GM12878 (cell line): Measurements from ENCODE around the gene ATP5ME. TPM values are rescaled to one million over a fixed set of nuclear protein-coding genes. Genes with fewer than 3 reads are reported as not detected.

Experiments
- ASH2L ChIP-seq: fragments of 300-600, 200-600 bp; sonication (generic); IDR thresholded peaks from 2 replicates; pipeline ENCODE4 v1.6.1; 2017; ENCODE audit warnings: low read depth, mild to moderate bottlenecking, borderline replicate concordance
- CEBPZ ChIP-seq: fragments of 150-350 bp; IDR thresholded peaks from 2 replicates; pipeline ENCODE4 v1.6.1; 2016; ENCODE audit warnings: low read depth, low read length
- CHD2 ChIP-seq: IDR thresholded peaks from 2 replicates; pipeline ENCODE4 v1.6.1; 2011; ENCODE audit warnings: low read depth, low read length, improper control_type of control experiment, borderline replicate concordance
- DPF2 ChIP-seq: fragments of 450-650 bp; IDR thresholded peaks from 2 replicates; pipeline ENCODE4 v1.6.1; 2017; ENCODE audit warnings: mild to moderate bottlenecking
- E2F4 ChIP-seq: IDR thresholded peaks from 2 replicates; pipeline ENCODE4 v1.6.1; 2012; ENCODE audit warnings: low read depth, low read length, improper control_type of control experiment
- EZH2 ChIP-seq: IDR thresholded peaks from 2 replicates; pipeline ENCODE4 v1.6.1; 2012; ENCODE audit warnings: low read depth, mild to moderate bottlenecking, control low read depth, inconsistent platforms, low read length, borderline replicate concordance; ENCODE audit not compliant: control insufficient read depth
- FOXK2 ChIP-seq: fragments of 450-650 bp; IDR thresholded peaks from 2 replicates; pipeline ENCODE4 v1.6.1; 2017; ENCODE audit warnings: mild to moderate bottlenecking, moderate library complexity
- GATAD2B ChIP-seq: fragments of 450-650 bp; conservative IDR thresholded peaks from 2 replicates; pipeline ENCODE4 v1.6.1; 2017; ENCODE audit warnings: low read depth, mild to moderate bottlenecking, moderate library complexity
- HSF1 ChIP-seq: fragments of 150-350 bp; IDR thresholded peaks from 2 replicates; pipeline ENCODE4 v1.6.1; 2014; ENCODE audit warnings: mild to moderate bottlenecking, low read depth, low read length
- IKZF1 ChIP-seq: fragments of 450-650 bp; conservative IDR thresholded peaks from 2 replicates; pipeline ENCODE4 v1.6.1; 2017; ENCODE audit warnings: antibody characterized with exemption, mild to moderate bottlenecking
- IKZF2 ChIP-seq, 2 experiments: fragments of 450-650 bp; IDR thresholded peaks; 2 replicates each; pipeline ENCODE4 v1.6.1; 2017; ENCODE audit warnings: mild to moderate bottlenecking in 2 of 2, moderate library complexity in 2 of 2
- KAT2A ChIP-seq: conservative IDR thresholded peaks from 2 replicates; pipeline ENCODE4 v1.6.1; 2011; ENCODE audit warnings: low read depth, low read length; ENCODE audit not compliant: control insufficient read depth
- NFYA ChIP-seq: IDR thresholded peaks from 2 replicates; pipeline ENCODE4 v1.6.1; 2011; ENCODE audit warnings: low read depth, mild to moderate bottlenecking, low read length, improper control_type of control experiment, borderline replicate concordance
- NR2F1 ChIP-seq: fragments of 450-650 bp; conservative IDR thresholded peaks from 2 replicates; pipeline ENCODE4 v1.6.1; 2017; ENCODE audit warnings: mild to moderate bottlenecking
- POLR2A ChIP-seq: IDR thresholded peaks from 2 replicates; pipeline ENCODE4 v1.6.1; 2011; ENCODE audit warnings: low read depth, mild to moderate bottlenecking, low read length
- PRDM15 ChIP-seq: fragments of 450-650 bp; formaldehyde crosslinking; IDR thresholded peaks from 2 replicates; pipeline ENCODE4 v1.4.0; 2020; ENCODE audit warnings: mild to moderate bottlenecking, moderate library complexity
- SIX5 ChIP-seq: IDR thresholded peaks from 2 replicates; pipeline ENCODE4 v1.6.1; 2011; ENCODE audit warnings: mild to moderate bottlenecking, low read depth, low read length, moderate library complexity; ENCODE audit not compliant: severe bottlenecking
- ZNF622 ChIP-seq: fragments of 450-650 bp; IDR thresholded peaks from 2 replicates; pipeline ENCODE4 v1.6.1; 2017; ENCODE audit warnings: mild to moderate bottlenecking, inconsistent platforms
- ZSCAN29 ChIP-seq: fragments of 450-650 bp; IDR thresholded peaks from 2 replicates; pipeline ENCODE4 v1.6.1; 2017; ENCODE audit warnings: mild to moderate bottlenecking, moderate library complexity
- polyA plus RNA-seq, 11 experiments: library from polyadenylated mRNA; depleted of rRNA in 4 of 11; unstranded in 6 of 11; stranded (reverse) in 5 of 11; fragments of >200 nt; fragmentation: Nextera tagmentation in 4 of 11; fragmentation: Illumina TruSeq in 1 of 11; extraction: Ambion mirVana in 4 of 11; extraction: Trizol in 1 of 11; gene quantifications; 1 replicate in 1 of 11; 2 replicates in 10 of 11; pipeline versions ENCODE4 v1.2.1 to v1.2.3, GENCODE V29; 2011 to 2016; ENCODE audit warnings: inconsistent platforms in 2 of 11, missing spikeins in 2 of 11, low read depth in 1 of 11
- total RNA-seq, 4 experiments: library from RNA; depleted of rRNA in 3 of 4; stranded (reverse); fragments of >200 nt in 3 of 4; fragmentation: Illumina TruSeq in 1 of 4; extraction: Trizol in 1 of 4; gene quantifications; 2 replicates each; pipeline versions ENCODE4 v1.2.1 to v1.2.3, GENCODE V29; 2013 to 2021
- TF ChIP-seq, protein P1 (sequence below): fragments of 450-650 bp; IDR thresholded peaks from 2 replicates; pipeline ENCODE4 v1.6.1; 2014; ENCODE audit warnings: mild to moderate bottlenecking

The ATP5ME gene
- total and polyA plus RNA-seq, 10 of the 15 experiments (the other 5 are each of a cell fraction or from before 2014, with no cell fraction given), result 279 to 2,374 (median 509) TPM

DNA sequence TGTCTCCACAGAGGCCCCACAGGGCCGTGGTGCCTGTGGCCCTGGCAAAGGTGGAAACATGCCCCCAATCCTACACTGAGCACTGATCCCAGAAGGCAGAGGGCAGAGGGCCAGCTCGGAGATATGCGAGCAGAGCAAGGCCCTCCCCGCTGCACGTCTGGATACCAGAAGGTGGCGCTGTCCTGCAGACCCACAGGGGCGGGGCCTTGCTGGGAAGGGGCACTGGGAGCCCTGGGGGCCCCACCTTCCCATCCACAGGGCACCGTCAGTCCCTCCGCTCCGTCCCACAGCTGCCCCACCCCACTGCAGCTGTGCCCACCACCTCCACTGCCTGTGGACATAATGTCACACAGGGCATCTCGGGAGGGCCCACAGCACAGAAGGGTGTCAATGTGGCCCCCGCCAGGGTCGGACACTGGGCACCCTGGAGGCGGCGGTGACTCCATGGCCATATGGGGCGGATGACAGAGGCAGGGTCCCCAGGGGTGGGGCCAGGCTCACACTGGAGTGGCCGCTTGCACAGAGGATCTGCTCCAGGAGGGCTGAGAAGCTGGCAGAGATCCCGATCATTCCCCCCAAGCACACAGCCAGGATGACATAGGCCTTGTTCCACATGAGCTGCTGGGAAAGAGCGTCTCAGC lies 10.0 kb upstream of the ATP5ME start (continued):
- TF ChIP-seq KAT2A (no peak), GATAD2B (no peak), PRDM15 (CRISPR knock-in tag) (no peak), POLR2A (no peak), ASH2L (no peak), CEBPZ (no peak), IKZF2 (IDR thresholded peaks at IDR 0.05) (0 out of 4 replicates have a peak, but pooled peaks of 1 of the 2 experiments have one; percentile 15), DPF2 (no peak), SIX5 (no peak), NFYA (no peak), E2F4 (no peak), HSF1 (no peak), FOXK2 (no peak), NR2F1 (no peak), ZNF622 (no peak), ZSCAN29 (no peak), CHD2 (no peak), EZH2 (no peak), IKZF1 (peak; percentile 46)
- TF ChIP-seq, protein P1, sequence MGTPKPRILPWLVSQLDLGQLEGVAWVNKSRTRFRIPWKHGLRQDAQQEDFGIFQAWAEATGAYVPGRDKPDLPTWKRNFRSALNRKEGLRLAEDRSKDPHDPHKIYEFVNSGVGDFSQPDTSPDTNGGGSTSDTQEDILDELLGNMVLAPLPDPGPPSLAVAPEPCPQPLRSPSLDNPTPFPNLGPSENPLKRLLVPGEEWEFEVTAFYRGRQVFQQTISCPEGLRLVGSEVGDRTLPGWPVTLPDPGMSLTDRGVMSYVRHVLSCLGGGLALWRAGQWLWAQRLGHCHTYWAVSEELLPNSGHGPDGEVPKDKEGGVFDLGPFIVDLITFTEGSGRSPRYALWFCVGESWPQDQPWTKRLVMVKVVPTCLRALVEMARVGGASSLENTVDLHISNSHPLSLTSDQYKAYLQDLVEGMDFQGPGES, result no peak
